B cell (primary cell): Measurements from ENCODE around the gene NUDCD3.

Source experiments
- EZH2 ChIP-seq: IDR thresholded peaks from 2 replicates; pipeline ENCODE4 v1.6.1; 2012; ENCODE audit warnings: borderline replicate concordance, low read depth, mild to moderate bottlenecking, moderate library complexity, low read length; ENCODE audit not compliant: insufficient read depth, poor library complexity, severe bottlenecking
- TF ChIP-seq, protein P1 (sequence below): fragments of 200-600 bp; IDR thresholded peaks from one replicate; pipeline ENCODE4 v1.8.0; 2022; ENCODE audit warnings: antibody characterized with exemption, mild to moderate bottlenecking

DNA sequence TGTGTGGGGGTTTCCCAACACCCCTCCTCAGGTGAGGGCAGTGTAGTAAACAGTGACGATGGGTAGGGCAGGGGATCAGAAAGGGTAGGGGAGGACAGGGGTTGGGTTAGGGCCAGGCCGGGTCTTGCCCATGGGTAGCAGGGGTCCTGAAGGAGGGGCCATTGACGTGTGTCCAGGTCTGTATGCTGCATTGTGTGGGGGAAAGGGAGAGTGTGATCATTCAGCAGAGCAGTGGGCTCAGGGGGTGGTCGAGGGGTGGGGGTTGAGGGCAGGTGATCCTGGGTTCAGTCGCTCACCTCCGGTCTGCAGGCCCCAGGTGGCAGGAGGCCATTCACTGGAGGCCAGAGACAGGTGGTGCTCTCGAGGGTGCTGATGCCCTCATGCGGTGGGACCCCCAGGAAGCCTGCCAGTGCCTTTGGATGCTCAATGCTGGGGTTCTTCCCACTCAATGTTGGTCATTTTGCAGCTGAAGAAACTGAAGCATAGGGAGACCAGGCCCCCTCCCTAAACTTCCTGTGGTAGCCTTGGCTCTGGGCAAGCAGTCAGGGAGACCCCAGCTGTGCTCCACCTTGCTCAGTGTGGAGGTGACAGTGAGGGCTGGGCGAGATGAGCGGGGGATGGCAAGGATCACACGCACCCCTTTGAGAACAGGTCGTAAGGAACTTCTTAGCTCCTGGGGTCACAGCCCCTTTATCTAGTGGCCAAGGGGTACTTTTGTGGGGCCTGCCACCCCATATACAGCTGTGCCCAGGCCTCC, 116.3 kb downstream of the NUDCD3 start:
- TF ChIP-seq, protein P1, sequence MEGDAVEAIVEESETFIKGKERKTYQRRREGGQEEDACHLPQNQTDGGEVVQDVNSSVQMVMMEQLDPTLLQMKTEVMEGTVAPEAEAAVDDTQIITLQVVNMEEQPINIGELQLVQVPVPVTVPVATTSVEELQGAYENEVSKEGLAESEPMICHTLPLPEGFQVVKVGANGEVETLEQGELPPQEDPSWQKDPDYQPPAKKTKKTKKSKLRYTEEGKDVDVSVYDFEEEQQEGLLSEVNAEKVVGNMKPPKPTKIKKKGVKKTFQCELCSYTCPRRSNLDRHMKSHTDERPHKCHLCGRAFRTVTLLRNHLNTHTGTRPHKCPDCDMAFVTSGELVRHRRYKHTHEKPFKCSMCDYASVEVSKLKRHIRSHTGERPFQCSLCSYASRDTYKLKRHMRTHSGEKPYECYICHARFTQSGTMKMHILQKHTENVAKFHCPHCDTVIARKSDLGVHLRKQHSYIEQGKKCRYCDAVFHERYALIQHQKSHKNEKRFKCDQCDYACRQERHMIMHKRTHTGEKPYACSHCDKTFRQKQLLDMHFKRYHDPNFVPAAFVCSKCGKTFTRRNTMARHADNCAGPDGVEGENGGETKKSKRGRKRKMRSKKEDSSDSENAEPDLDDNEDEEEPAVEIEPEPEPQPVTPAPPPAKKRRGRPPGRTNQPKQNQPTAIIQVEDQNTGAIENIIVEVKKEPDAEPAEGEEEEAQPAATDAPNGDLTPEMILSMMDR, result no peak
- TF ChIP-seq EZH2, result no peak
